NK-92 treated with Interleukin-12 subunit alpha and Interleukin-12 subunit beta, amount 100 ng/mL, for 24 hours (cell line): ENCODE results near the gene CLINT1.

ENCODE experiments used
- DNase-seq: peaks from one replicate; lab custom pipeline; 2025; lab: John Stamatoyannopoulos, UW

The CLINT1 gene

DNA sequence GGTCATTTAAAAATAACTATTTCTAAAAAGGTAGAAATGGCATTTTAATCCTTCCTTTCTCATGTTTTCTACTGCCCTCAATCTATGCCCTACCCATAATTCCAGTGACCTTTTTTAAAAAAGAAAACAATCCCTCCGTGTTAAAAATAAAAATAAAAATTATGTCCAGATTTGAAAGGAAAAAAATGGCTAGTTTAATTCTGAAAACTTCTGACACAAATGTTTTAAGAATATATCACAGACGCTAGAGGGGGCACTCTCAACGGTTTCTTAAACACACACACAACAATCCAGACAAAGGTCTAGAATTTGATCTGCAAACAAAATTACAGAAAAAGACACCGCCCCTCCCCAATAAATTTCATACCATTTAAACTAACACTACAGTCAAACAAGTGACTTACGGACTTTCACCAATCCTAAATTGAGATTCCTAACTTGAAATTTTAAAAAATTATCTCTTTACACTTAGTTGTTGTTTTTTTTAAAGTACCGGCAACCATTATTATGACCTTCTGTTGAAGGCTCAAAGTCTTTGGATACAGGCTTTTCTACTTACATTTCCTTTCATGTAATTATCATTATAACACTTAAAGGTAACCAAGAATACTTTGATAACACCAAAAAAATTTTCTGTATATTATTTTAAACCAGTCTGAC is 38.2 kb downstream of the CLINT1 start:
- DNase-seq = no peak

DNA sequence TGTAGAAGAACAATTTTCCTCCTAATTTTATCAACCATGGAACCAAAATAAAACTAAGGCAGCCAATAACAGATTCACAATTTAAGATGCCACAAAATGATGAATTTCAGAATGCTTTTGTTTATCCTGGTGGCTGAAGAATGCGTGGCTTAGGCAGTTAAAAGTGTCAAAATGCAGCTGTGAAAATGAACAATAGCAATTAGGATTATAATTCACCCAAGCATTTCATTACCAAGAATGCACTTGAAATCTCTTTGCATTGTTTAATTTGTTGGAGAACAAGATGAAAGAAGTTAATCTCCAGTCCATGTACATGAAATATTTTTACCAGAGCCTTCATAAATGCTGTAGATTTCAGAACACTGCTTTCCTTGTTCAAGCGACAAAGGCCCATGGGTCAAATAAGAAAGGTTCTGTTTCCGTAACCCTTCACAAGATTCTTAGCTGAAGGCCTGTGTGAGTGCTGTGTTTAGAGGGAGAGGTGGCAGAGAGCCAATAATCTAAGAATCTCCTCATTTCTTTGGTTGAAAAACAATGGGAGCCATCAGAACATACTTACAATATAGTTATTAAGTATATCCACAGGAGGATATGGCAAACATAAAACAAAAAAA is 39.3 kb downstream of the CLINT1 start:
- DNase-seq = no peak

DNA sequence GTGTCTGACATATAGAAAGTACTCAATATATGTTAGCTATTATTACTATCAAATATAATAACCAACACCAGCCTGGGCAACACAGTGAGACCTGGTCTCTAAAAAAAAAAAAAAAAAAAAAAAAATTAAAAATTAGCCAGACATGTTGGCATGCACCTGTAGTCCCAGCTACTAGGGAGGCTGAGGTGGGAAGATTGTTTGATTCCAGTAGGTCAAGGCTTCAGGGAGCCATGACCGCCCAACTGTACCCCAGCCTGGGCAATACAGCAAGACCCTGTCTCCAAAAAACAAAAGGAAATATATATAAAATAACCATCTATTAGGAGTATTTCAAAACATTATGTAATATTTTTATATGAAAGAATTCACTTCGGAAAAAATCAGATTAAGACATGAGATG is 40.6 kb downstream of the CLINT1 start:
- no peak for DNase-seq

DNA sequence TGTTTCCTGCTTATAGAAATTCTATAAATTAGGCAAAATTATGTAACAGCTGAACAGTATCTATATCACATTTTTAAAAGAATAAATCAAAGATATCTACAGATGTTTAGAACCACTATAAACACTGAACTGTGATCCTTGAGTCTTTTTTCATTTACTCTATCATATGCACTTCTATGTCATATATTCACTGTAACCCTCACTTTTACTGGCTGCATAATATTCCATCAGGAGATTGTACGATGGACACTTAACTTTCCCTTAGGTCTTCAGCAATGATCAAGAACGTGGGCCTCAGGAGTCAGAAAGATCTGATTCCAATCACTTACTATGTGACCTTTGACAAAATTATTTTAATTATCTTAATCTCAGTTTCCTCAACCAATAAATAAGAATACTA is 41.0 kb downstream of the CLINT1 start:
- DNase-seq = no peak

DNA sequence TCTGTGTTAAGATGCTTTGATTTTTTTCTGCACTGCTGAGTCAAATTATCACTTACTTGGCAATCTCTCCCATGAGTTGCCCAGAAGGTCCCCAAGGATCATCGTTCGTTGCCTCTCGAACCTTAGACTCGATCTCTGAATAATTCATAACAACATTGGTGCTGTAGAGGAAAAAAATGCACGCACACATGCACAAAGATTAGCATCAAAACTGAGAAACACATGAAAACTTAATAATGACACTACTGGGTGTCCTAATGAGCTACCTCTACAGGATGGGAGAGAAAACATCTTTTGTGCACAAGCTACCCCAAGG is 41.6 kb downstream of the CLINT1 start:
- DNase-seq = no peak

DNA sequence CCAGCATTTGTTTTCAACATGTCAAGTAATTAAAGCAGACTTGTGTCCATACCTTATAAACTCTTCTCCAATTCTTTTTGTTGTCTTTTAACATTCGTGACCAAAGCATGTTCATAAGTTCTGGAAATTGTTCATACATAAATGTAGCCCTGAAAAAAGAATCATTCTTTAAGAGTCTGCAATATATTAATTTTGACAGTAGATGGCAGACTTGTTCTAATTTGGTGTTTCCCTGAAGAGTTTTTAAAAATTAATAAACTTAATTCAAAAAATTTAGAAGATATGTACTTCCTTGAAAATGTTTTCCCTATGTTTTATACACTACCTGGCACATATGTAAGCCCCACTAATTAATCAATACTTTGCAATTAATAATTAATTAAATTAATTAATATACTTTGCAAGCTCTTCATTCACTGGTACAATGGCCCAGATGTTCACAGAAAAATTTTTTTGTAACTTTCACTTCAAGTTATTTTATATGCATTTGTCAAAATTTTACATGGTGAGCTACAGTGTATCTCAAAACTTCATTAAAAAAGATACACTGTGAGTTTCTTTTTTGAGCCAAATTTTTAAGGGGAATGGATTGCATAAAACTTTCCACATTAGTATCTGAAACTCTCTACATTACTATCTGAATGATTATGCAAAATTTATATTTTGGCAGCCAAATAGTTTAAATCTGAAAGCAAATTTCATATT is 42.1 kb downstream of the CLINT1 start:
- no peak for DNase-seq

DNA sequence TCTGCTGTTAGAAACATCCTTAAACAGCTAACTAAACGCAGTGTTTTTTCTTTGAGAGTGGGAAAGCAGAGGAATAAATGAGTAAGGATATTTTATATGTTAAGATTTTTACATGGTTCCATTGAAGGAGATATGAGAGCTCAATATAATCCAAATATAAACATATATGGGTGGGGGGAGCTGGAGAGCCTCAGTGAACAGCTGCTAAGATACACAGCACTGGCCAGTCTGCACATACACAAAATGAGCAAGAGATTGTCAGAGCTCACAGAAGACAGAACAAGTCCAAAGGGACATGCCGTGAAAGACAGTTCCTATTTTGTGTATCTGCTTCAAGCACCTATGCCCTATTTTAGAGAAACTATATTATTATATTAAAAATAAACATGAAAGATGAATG is 46.9 kb downstream of the CLINT1 start:
- DNase-seq = no peak

DNA sequence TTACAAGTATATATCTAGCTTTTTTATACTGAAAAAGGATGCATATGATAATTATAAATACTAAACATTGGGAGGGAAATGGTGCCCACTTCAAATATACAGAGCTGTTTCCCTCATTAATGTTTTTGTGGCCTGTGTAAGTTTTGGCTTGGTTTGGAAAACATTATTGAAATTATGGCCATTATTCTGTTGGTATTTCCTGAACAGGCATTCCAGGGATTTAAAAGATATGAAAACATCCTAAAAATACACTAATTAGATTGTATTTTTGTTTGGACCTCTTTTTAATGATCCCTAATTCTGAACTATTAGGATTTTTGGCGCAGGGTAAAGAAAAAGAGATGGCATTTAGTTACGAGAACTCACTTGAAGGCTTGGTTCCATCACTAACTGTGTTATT is 50.9 kb downstream of the CLINT1 start:
- DNase-seq = no peak

DNA sequence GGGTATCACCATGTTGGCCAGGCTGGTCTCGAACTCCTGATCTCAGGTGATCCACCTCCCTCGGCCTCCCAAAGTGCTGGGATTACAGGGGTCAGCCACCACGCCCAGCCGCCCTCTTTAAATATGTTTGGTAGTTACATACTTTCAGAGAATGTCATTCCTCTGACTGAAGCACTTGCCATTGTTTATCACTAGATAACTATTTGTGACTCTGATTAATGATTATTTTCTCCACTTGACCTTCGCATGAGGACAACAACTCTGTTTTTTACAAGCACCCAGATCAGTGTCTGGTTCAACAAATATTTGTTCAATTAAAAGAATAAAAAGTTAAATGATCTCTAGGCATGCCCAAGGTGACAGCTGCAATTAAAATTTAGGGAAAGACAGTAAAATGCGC is 56.2 kb downstream of the CLINT1 start:
- no peak for DNase-seq

DNA sequence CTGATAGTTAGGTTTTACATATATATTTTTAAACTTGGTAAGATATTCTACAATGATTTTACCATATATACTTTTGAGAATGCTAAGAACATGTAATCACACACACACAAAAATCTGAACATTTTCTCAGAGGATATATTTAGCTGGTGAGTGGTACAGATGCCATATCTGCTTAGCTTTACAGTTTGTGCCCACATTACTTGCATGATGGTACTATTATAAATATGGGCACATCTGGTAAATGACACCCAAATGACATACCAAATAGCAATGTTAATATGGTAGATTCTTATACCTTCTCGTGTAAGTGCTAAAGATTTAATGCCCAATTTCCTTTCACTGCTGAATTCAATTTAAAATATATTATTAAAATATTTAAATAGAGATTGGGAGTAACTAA is 58.8 kb downstream of the CLINT1 start:
- DNase-seq = no peak

DNA sequence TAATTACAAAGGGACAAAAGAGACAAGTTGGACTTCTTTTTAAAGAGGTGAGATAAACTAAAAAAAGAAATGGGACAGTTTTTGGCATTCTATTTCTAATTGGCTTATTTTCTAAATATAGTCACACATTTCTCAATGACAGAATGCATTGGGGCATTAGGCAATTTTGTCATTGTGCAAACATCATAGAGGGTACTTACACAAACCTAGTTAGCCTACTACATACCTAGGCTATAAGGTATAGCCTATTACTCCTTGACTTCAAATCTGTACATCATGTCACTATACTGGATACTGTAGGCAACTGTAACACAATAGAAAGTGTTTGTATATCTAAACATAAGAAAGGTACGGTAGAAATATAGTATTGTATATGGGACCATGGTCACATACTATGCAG is 59.4 kb downstream of the CLINT1 start:
- no peak for DNase-seq

DNA sequence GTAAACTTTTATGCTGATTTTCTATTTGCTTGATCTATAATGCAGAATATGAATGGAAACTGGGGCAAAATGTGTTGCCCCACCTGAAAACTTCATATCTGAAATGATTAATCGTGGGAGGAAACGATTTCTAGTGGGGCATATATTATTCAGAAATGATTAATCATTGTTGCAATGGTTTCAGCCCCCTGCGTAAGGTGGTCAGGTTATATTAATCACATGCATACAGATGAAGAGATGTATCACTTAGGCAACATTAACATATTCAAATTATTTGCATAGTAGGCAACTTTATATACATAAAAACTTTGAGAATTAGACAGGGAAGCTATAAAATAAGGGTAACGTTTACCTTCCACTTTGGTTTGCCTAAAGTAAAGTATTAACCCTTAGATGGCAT is 65.6 kb downstream of the CLINT1 start:
- DNase-seq = no peak

DNA sequence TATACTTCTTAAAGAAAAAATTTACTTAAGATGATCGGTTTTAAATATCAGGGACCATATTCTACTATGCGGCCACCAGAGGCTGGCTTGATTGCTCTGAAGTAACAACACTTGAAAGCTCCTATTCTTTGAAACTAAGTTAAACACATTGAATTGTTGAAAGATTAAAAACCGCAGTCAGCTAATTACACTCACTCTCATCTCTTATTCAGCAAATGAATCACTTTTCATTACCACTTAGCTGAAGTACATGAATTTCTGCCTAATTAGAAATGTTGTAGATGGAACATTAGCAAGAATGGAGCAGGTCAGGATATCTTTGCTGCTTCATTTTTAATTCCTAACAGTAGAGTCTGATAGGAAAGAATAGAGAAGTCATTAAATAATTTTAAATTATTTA is 73.1 kb downstream of the CLINT1 start:
- no peak for DNase-seq

DNA sequence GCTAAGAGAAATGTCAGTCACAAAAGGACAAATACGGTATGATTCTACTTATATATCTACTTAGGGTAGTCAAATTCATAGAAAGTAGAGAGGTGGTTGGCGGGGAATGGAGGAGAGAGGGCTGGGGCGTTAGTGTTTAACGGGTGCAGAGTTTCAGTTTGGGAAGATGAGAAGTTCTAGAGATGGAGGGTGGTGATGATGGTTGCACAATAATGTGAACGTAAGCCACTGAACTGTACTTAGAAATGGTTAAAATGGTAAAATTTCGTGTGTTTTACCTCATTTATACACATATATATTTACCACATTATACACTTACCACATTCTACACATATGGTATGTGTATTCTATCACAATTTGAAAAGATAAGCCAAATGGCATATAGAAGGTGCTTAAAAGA is 79.7 kb downstream of the CLINT1 start:
- no peak for DNase-seq

DNA sequence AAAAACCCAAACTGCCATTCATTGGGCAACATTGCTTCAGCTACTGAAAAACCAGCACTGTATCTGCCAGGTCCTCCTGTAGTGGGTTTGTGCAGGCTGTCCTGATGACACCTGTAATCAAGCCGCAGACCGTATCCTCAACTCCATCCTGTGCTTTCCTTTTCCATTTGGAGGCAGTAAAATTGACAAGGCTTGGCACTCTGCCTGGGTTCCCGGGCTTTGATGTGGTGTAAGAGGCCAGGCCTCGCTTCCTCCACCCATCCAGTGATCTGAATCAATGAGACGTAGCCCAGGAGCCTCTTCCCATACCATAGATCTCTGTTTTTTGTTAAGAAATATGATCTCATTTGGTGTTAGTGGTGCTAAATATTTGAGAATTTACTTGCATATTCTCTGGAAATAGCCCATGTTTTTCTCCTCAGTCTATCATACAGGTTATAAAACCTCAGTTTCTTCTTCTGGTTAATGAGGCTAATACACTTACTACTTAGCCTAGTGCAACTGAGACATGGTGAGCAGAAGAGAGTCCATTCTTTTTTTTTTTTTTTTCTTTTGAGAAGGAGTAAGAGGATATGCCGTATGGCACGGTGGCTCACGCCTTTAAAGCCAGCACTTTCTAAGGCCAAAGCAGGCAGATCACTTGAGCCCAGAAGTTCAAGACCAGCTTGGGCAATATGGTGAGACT is 80.7 kb downstream of the CLINT1 start:
- DNase-seq = no peak

DNA sequence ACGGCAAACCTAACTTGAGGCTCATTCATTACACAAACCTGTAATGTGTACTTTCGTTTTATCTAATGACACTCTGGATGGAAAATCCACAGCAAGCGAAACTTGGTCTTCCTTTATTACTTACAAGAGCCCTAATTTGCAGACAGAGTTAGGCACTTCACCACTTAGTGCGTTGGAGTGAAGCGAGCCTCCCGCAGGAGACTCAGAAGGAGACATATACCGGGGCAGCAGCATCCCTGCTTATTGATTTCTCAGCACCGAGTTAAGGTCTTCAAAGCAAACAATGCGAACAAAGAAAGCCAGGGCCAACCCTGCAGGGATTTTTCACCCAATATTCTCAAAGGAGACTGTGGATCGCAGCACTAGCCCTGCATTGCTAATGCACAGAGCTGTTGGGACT is 86.8 kb downstream of the CLINT1 start:
- no peak for DNase-seq

DNA sequence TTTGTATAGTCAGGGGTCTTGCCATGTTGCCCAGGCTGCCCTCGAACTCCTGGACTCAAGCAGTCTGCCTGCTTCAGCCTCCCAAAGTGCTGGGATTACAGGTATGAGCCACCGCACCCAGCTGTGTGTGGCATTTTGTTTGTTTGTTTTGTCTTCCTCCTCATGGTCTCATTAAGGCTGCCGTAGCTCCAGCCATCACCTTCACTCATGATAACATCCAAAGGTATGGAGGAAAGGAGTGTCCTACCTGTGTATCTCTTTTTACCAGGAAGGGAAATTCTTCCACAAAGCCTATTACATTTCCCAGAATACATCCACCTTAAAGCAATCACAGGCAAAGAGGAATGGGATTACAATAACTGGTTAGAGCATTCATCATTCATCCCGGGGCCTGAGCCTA is 88.3 kb downstream of the CLINT1 start:
- no peak for DNase-seq

DNA sequence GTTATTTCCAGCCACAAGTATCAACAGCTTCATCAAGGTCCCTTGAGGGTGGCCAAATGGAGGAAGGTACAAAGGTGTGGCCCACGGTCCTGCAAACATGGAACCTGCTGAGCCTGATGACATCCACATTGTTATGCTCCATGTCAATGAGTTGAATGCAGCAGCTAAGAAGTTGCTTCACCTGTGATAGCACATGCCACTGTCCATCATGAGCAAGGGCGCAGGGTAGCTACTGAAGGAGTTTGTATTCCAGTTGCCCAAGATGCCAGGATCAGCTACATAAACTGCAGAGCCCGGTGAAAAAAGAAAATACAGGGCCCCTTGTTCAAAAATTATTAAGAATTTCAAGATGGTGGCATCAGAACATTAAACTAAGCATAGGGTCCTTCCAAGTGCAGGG is 91.3 kb downstream of the CLINT1 start:
- no peak for DNase-seq

DNA sequence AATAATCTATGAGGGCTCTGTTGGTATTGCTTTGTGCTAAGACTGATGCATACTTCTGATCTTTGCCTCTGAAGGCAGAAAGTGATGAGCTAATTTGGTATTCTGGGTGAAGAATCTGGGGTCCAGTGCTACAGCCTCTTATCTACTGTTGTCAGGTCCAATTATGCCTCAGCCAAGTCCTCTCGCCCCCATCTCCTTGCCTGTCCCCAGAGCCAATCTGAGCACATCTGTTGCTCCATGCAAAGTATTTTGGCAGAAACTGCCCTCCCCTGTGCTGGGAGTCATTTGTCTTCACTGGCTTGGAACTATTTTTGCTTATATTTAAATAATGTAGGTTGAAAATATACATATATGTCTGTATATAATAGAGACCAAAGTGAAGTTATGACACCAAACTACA is 92.0 kb downstream of the CLINT1 start:
- no peak for DNase-seq

DNA sequence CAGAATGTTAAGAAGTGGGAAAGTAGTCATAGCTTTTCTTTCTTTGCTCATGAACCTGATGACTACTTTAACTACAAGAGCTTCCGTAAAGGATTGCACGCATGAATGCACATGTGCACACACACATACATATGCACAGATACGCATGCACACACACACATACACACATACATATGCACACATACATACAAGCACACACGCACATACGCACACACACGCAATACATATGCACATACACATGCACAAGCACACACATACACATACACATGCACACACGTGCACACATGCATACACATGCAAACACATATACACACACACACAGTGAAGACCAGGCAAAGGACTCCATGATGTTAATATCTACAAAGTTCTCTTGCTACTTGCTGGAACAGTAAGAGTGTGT is 92.5 kb downstream of the CLINT1 start:
- no peak for DNase-seq

DNA sequence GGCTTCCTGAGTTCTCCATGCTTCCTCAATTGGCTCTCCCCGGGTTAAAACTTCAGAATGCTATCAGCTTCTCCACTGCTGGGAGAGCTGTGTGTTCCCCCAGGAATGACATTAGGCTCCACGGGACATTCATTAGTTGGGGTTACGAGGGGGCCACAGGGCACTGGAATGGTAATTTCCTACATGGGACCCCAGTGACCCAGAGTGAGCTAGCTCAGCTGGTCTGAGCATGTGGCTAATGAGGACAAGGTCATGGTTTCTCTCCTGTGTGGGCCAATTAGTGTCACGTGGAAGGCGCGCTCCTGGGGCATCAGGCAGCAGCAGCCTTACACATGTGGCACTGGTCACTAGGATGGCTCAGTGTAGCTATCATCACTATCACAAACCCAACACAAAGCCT is 94.4 kb downstream of the CLINT1 start:
- no peak for DNase-seq

DNA sequence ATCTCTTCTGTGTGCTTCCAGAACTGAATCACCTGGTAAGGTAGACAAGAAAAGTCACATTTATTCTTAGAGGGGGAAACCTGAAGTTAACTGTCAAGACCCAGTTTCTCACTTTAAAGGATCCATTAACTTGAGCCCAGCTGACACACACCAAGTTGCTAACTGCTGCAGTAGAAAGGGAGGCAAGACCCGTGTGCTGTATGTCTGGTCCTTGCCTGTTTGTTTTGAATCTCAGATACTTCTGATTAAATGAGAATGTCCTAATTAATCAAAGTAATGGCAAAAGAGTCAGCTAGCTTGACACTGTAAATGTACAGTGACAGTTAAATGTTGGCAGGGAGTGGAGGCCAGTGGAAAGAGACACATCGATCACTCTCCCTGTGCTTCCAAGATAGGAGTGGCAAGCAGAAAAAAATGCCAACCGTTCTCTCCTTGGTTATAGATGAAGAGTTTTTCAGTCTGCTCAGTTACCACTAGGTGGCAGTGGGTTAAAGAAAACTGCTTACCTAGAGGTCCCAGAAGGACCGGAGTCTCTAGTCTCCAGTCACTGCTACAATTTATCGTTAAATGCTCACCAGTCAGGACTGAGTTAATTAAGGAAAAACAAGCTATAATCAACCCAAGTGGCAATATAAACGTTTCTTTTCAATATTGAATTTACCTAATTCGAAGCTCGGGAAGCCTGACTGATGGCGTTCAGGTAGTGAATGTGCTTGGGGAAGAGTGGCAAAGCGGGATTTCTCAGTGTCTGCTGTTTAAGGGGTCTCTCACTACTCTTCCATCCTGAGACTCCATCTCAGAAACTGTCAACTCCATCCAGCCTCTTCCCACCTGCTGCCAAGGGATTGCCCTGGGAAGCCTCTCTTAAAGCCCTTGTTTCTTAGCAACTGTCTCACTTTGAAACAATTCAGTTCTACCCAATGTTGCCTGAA is 97.0 kb downstream of the CLINT1 start:
- DNase-seq = no peak
